SK-N-MC (cell line): ENCODE measurements around the gene RAP1GAP2.
"Not testable (repeated sequence)": the region's sequence is repeated elsewhere in the genome, so short reads cannot be mapped to it uniquely, and the experiment has no call there.

Experiments used
- DNase-seq: peaks from one replicate; pipeline ENCODE4 v3.0.0-alpha.2; 2011; ENCODE audit warnings: low read depth, low spot score
- H3K27ac ChIP-seq: fragments of 200-600 bp; sonication (generic); 2 replicates; pipeline ENCODE4 v1.5.1; 2016; ENCODE audit warnings: mixed run types
- H3K36me3 ChIP-seq: fragments of 200-600 bp; sonication (generic); 2 replicates; pipeline ENCODE4 v1.6.1; 2017; ENCODE audit warnings: antibody characterized with exemption, low read length, mixed read lengths; ENCODE audit not compliant: insufficient read depth
- H3K4me3 ChIP-seq: fragments of 200-600 bp; sonication (generic); 2 replicates; pipeline ENCODE4 v1.5.1; 2016
- H3K9ac ChIP-seq: fragments of 200-600 bp; sonication (generic); 2 replicates; pipeline ENCODE4 v1.8.0; 2017; ENCODE audit warnings: mixed run types, mixed read lengths; ENCODE audit not compliant: insufficient read length
- H3K9me3 ChIP-seq: fragments of 200-600 bp; sonication (generic); 2 replicates; pipeline ENCODE4 v1.6.1; 2017; ENCODE audit warnings: low read depth, mild to moderate bottlenecking, antibody characterized with exemption, low read length, moderate library complexity, mixed read lengths
- EZH2 ChIP-seq: fragments of 200-600 bp; sonication (generic); IDR thresholded peaks from one replicate; pipeline ENCODE4 v1.6.1; 2017; ENCODE audit warnings: antibody characterized with exemption
- FOXP2 ChIP-seq: optimal IDR thresholded peaks from 2 replicates; pipeline ENCODE3; 2011; ENCODE audit warnings: mild to moderate bottlenecking, moderate library complexity; ENCODE audit not compliant: insufficient read depth; ENCODE audit errors: extremely low read length, control extremely low read depth
- POLR2AphosphoS5 ChIP-seq: IDR thresholded peaks from 2 replicates; pipeline ENCODE4 v1.6.1; 2012; ENCODE audit warnings: mild to moderate bottlenecking, low read depth, low read length, borderline replicate concordance

Gene RAP1GAP2

GRCh38 chr17:2994441-2994840 is 198.2 kb downstream of the RAP1GAP2 start:
- Histone ChIP-seq H3K4me3 (no peak overlapping the region), H3K27ac (no peak overlapping the region), H3K36me3 (no peaks in the 10 kb centered on the region), H3K9me3 (no peaks in the 10 kb centered on the region), H3K9ac (no peak overlapping the region)
- no peak for DNase-seq
- TF ChIP-seq POLR2AphosphoS5 (no peak), EZH2 (no peak), FOXP2 (no peak)

GRCh38 chr17:2995377-2995776 is 199.1 kb downstream of the RAP1GAP2 start:
- Histone ChIP-seq H3K36me3 (no peaks in the 10 kb centered on the region), H3K4me3 (no peak overlapping the region), H3K9ac (no peak overlapping the region), H3K9me3 (no peaks in the 10 kb centered on the region), H3K27ac (no peak overlapping the region)
- TF ChIP-seq EZH2, result no peak
- TF ChIP-seq POLR2AphosphoS5, result no peak
- TF ChIP-seq FOXP2, result no peak
- DNase-seq, result no peak

GRCh38 chr17:2995886-2996809 is 199.9 kb downstream of the RAP1GAP2 start:
- Histone ChIP-seq H3K27ac (no peak overlapping the region), H3K36me3 (no peaks in the 10 kb centered on the region), H3K9ac (no peak overlapping the region), H3K9me3 (no peaks in the 10 kb centered on the region), H3K4me3 (no peak overlapping the region)
- TF ChIP-seq FOXP2 (no peak), POLR2AphosphoS5 (no peak)
- no peak for DNase-seq

- Histone ChIP-seq H3K4me3 (no peak overlapping the region), H3K36me3 (no peaks in the 10 kb centered on the region), H3K9me3 (no peaks in the 10 kb centered on the region), H3K9ac (no peak overlapping the region), H3K27ac (no peak overlapping the region)
- no peak for DNase-seq
- TF ChIP-seq FOXP2 (no peak), EZH2 (no peak), POLR2AphosphoS5 (no peak)
Observed at GRCh38 chr17:2996810-2997670, 200.8 kb downstream of the RAP1GAP2 start.

GRCh38 chr17:2998469-2998901 is 202.2 kb downstream of the RAP1GAP2 start:
- not testable (repeated sequence) for H3K9ac ChIP-seq, DNase-seq, H3K9me3 ChIP-seq, H3K4me3 ChIP-seq, H3K27ac ChIP-seq, H3K36me3 ChIP-seq

- H3K36me3 ChIP-seq, result no peaks in the 10 kb centered on the region
- no peak for DNase-seq
- TF ChIP-seq POLR2AphosphoS5, result no peak
- no peak for TF ChIP-seq EZH2
- H3K27ac ChIP-seq, result no peak overlapping the region
- H3K4me3 ChIP-seq, result no peak overlapping the region
- H3K9ac ChIP-seq, result no peak overlapping the region
- no peaks in the 10 kb centered on the region for H3K9me3 ChIP-seq
Observed at GRCh38 chr17:3002538-3003295, 206.5 kb downstream of the RAP1GAP2 start.

- Histone ChIP-seq H3K4me3 (no peak overlapping the region), H3K36me3 (no peaks in the 10 kb centered on the region), H3K27ac (no peak overlapping the region), H3K9ac (no peak overlapping the region), H3K9me3 (no peaks in the 10 kb centered on the region)
- no peak for DNase-seq
- TF ChIP-seq POLR2AphosphoS5, result no peak
- no peak for TF ChIP-seq FOXP2
- TF ChIP-seq EZH2, result no peak
Observed at GRCh38 chr17:3003296-3004149, 207.3 kb downstream of the RAP1GAP2 start.
